ENCODE data around the gene ANKH.

DNA sequence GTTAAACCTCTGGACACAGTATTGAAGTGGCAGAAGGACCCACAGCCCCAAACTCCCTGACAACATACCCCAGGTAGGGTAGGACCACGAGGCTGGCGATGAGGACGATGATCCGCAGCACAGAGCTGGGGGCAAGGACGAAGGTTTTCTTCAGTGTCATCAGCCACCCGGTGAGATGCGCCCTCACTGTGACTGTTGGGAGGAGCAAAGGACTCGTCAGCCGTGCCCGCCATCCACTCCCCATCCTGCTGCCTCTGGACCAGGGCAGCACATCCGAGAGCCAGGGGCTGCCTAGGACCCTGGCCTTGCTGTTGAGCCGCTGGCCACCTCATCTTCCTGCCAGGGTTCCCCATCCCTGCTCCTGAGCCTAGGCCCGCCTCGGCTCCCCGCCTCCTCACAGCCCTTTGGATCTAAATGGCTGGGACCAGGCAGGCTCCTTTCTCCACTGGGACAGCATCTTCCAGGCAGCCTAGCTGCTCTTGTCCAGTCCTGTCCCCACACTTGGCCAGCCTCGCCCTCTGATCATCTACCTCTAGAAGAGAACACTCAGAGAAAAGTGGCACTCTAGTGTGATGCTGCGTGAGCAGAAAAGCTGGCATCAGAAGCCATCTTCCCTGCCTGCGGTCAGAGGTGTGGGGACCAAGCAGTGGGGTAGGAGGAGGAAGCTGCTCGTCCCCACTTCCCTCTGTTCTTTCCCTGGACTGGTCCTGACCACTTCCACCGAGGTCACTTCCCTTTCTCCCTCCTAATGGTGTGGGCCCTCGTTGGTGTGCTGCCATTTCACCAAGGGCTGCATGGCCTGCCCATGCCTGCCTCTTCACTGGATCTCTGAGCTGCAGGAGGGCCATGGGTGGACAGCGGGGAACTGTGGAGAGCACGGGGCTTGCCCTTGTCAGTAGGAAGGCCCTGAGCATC, 157.8 kb downstream of the ANKH start:
- TF ChIP-seq SMC3 (conservative IDR thresholded peaks at IDR 0.05; ENCODE audit: poor library complexity), result no peak
- TF ChIP-seq, protein P1, sequence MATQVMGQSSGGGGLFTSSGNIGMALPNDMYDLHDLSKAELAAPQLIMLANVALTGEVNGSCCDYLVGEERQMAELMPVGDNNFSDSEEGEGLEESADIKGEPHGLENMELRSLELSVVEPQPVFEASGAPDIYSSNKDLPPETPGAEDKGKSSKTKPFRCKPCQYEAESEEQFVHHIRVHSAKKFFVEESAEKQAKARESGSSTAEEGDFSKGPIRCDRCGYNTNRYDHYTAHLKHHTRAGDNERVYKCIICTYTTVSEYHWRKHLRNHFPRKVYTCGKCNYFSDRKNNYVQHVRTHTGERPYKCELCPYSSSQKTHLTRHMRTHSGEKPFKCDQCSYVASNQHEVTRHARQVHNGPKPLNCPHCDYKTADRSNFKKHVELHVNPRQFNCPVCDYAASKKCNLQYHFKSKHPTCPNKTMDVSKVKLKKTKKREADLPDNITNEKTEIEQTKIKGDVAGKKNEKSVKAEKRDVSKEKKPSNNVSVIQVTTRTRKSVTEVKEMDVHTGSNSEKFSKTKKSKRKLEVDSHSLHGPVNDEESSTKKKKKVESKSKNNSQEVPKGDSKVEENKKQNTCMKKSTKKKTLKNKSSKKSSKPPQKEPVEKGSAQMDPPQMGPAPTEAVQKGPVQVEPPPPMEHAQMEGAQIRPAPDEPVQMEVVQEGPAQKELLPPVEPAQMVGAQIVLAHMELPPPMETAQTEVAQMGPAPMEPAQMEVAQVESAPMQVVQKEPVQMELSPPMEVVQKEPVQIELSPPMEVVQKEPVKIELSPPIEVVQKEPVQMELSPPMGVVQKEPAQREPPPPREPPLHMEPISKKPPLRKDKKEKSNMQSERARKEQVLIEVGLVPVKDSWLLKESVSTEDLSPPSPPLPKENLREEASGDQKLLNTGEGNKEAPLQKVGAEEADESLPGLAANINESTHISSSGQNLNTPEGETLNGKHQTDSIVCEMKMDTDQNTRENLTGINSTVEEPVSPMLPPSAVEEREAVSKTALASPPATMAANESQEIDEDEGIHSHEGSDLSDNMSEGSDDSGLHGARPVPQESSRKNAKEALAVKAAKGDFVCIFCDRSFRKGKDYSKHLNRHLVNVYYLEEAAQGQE (IDR thresholded peaks at IDR 0.05; ENCODE audit: borderline replicate concordance), result no peak
- TF ChIP-seq, protein P2, sequence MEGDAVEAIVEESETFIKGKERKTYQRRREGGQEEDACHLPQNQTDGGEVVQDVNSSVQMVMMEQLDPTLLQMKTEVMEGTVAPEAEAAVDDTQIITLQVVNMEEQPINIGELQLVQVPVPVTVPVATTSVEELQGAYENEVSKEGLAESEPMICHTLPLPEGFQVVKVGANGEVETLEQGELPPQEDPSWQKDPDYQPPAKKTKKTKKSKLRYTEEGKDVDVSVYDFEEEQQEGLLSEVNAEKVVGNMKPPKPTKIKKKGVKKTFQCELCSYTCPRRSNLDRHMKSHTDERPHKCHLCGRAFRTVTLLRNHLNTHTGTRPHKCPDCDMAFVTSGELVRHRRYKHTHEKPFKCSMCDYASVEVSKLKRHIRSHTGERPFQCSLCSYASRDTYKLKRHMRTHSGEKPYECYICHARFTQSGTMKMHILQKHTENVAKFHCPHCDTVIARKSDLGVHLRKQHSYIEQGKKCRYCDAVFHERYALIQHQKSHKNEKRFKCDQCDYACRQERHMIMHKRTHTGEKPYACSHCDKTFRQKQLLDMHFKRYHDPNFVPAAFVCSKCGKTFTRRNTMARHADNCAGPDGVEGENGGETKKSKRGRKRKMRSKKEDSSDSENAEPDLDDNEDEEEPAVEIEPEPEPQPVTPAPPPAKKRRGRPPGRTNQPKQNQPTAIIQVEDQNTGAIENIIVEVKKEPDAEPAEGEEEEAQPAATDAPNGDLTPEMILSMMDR (IDR thresholded peaks at IDR 0.05; ENCODE audit: poor library complexity, severe bottlenecking), result no peak
- no peak for TF ChIP-seq EZH2 (IDR thresholded peaks at IDR 0.05; ENCODE audit: borderline replicate concordance, insufficient read depth, low read length, poor library complexity, severe bottlenecking)
- no peak for TF ChIP-seq MXI1 (conservative IDR thresholded peaks at IDR 0.05; ENCODE audit: poor library complexity, severe bottlenecking)
- no peak for TF ChIP-seq EP300 (conservative IDR thresholded peaks at IDR 0.05; ENCODE audit: poor library complexity, severe bottlenecking)
- no peak for TF ChIP-seq POLR2AphosphoS5 (IDR thresholded peaks at IDR 0.05)
- TF ChIP-seq TAF1 (IDR thresholded peaks at IDR 0.05; ENCODE audit: low read depth), result no peak

All from neural cell (in vitro differentiated cells).